ENCODE data around the gene TMEM156.

DNA sequence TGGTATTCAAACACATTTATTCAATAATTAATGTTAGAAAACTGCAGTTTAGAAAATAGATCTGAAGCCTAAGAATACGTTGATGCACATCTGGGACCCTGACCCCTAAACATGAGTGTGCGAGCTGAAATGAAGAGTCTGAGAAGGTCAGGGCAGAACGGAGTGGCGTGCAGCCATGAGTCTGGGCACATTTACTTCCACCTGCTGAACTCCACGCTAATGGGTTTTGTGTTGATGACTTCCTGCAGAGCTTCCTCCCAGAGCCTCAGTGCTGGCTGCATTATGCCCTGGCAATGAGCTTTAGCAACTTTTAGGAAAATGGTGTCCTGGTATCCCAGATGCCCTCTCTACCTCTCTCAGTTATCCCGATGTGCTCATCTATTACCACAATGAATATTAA lies 111.5 kb downstream of the TMEM156 start:
- TF ChIP-seq, protein P1, sequence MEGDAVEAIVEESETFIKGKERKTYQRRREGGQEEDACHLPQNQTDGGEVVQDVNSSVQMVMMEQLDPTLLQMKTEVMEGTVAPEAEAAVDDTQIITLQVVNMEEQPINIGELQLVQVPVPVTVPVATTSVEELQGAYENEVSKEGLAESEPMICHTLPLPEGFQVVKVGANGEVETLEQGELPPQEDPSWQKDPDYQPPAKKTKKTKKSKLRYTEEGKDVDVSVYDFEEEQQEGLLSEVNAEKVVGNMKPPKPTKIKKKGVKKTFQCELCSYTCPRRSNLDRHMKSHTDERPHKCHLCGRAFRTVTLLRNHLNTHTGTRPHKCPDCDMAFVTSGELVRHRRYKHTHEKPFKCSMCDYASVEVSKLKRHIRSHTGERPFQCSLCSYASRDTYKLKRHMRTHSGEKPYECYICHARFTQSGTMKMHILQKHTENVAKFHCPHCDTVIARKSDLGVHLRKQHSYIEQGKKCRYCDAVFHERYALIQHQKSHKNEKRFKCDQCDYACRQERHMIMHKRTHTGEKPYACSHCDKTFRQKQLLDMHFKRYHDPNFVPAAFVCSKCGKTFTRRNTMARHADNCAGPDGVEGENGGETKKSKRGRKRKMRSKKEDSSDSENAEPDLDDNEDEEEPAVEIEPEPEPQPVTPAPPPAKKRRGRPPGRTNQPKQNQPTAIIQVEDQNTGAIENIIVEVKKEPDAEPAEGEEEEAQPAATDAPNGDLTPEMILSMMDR (optimal IDR thresholded peaks at IDR 0.05 in 1 of 3, IDR thresholded peaks at IDR 0.05 in 1 of 3, conservative IDR thresholded peaks at IDR 0.05 in 1 of 3; ENCODE audit: extremely low read depth in 1 of 3, insufficient read depth in 2 of 3, low read length in 3 of 3), result no peak
- no peak for TF ChIP-seq EZH2 (IDR thresholded peaks at IDR 0.05; ENCODE audit: low read length)

Data from keratinocyte (primary cell).